IMR-90 (cell line): Measurements from ENCODE around the gene ME3. TPM values are rescaled to one million over a fixed set of nuclear protein-coding genes. Genes with fewer than 3 reads are reported as not detected.

Experiments used
- ATAC-seq: fragments of 200-7000 bp; cut with Tn5 transposase; 2 replicates; pipeline ENCODE4 v1.9.1; 2020; ENCODE audit warnings: low read depth, mild to moderate bottlenecking, moderate library complexity
- BruUV-seq: library from RNA; stranded (reverse); fragments of 400-500 nt; replicated peaks from 2 replicates; lab custom pipeline; 2021; lab: Mats Ljungman, UMichigan
- CTCF ChIA-PET: fragments of 300-600 bp; formaldehyde crosslinking; extraction: SDS; loops from one replicate; lab custom pipeline; 2021; ENCODE audit warnings: antibody characterized with exemption; lab: Yijun Ruan, JAX
- POLR2A ChIA-PET: fragments of 300-600 bp; sonication (Branson Sonifier 250); formaldehyde crosslinking; loops from one replicate; lab custom pipeline; 2022; ENCODE audit warnings: antibody characterized with exemption; ENCODE audit not compliant: unreplicated experiment; lab: Charles Lee
- DNase-seq: peaks from one replicate; pipeline ENCODE4 v3.0.0; 2013
- H2AFZ ChIP-seq: replicated peaks from 2 replicates; pipeline ENCODE3; 2013; ENCODE audit warnings: low read length, mild to moderate bottlenecking; ENCODE audit not compliant: poor library complexity
- H2AK5ac ChIP-seq: 2 replicates; pipeline ENCODE4 v1.6.1; 2013; ENCODE audit warnings: low read depth, low read length, inconsistent platforms
- H2AK9ac ChIP-seq: replicated peaks from 2 replicates; pipeline ENCODE3; 2013; ENCODE audit warnings: mild to moderate bottlenecking, low read depth, low read length, moderate library complexity; ENCODE audit not compliant: poor library complexity
- H2BK120ac ChIP-seq: 2 replicates; pipeline ENCODE4 v1.6.1; 2013; ENCODE audit warnings: low read depth, low read length, inconsistent platforms
- H2BK15ac ChIP-seq: 3 replicates; pipeline ENCODE4 v1.6.1; 2013; ENCODE audit warnings: low read depth, low read length, inconsistent platforms
- H2BK20ac ChIP-seq: 2 replicates; pipeline ENCODE4 v1.6.1; 2013; ENCODE audit warnings: low read depth, mild to moderate bottlenecking, inconsistent platforms, low read length, moderate library complexity
- H2BK5ac ChIP-seq: 2 replicates; pipeline ENCODE4 v1.6.1; 2013; ENCODE audit warnings: mild to moderate bottlenecking, low read depth, low read length, inconsistent platforms; ENCODE audit not compliant: poor library complexity, severe bottlenecking
- H3K14ac ChIP-seq: replicated peaks from 2 replicates; pipeline ENCODE4 v1.6.1; 2013; ENCODE audit warnings: low read depth, low read length, inconsistent platforms
- H3K18ac ChIP-seq: 2 replicates; pipeline ENCODE4 v1.6.1; 2013; ENCODE audit warnings: low read depth, low read length, control low read depth
- H3K23ac ChIP-seq: 2 replicates; pipeline ENCODE4 v1.6.1; 2013; ENCODE audit warnings: low read depth, low read length, inconsistent platforms
- H3K27ac ChIP-seq: 2 replicates; pipeline ENCODE4 v1.5.1; 2013; ENCODE audit warnings: mild to moderate bottlenecking, control low read depth, low read length; ENCODE audit not compliant: insufficient read depth
- H3K27me3 ChIP-seq: 2 replicates; pipeline ENCODE4 v1.6.1; 2013; ENCODE audit warnings: low read length; ENCODE audit not compliant: control insufficient read depth, insufficient read depth
- H3K36me3 ChIP-seq: 2 replicates; pipeline ENCODE4 v1.6.1; 2013; ENCODE audit warnings: low read length, mixed read lengths; ENCODE audit not compliant: control insufficient read depth, insufficient read depth
- H3K4ac ChIP-seq: 2 replicates; pipeline ENCODE4 v1.6.1; 2013; ENCODE audit warnings: low read depth, low read length, inconsistent platforms
- H3K4me1 ChIP-seq: 2 replicates; pipeline ENCODE4 v1.6.1; 2013; ENCODE audit warnings: low read length, mixed read lengths; ENCODE audit not compliant: control insufficient read depth, insufficient read depth
- H3K4me2 ChIP-seq: 2 replicates; pipeline ENCODE4 v1.6.1; 2013; ENCODE audit warnings: low read depth, mild to moderate bottlenecking, control low read depth, low read length, moderate library complexity
- H3K4me3 ChIP-seq: 2 replicates; pipeline ENCODE4 v1.5.1; 2013; ENCODE audit warnings: low read depth, mild to moderate bottlenecking, control low read depth, low read length, moderate library complexity; ENCODE audit not compliant: insufficient read depth
- H3K56ac ChIP-seq: 2 replicates; pipeline ENCODE4 v1.6.1; 2013; ENCODE audit warnings: low read length, inconsistent platforms; ENCODE audit not compliant: insufficient read depth; ENCODE audit errors: extremely low read depth
- H3K79me1 ChIP-seq, 2 experiments: 2 replicates each; pipeline ENCODE4 v1.6.1; 2013; ENCODE audit warnings: low read length in 2 of 2, inconsistent platforms in 1 of 2, low read depth in 1 of 2
- H3K9ac ChIP-seq: 2 replicates; pipeline ENCODE4 v1.6.1; 2013; ENCODE audit warnings: low read depth, low read length, control low read depth
- H3K9me1 ChIP-seq: 2 replicates; pipeline ENCODE4 v1.6.1; 2013; ENCODE audit warnings: low read length, inconsistent platforms; ENCODE audit not compliant: insufficient read depth
- H3K9me3 ChIP-seq: 2 replicates; pipeline ENCODE4 v1.6.1; 2013; ENCODE audit warnings: low read length; ENCODE audit not compliant: control insufficient read depth, insufficient read depth
- H4K20me1 ChIP-seq: 2 replicates; pipeline ENCODE4 v1.6.1; 2013; ENCODE audit warnings: low read length, inconsistent platforms; ENCODE audit not compliant: insufficient read depth
- H4K5ac ChIP-seq: 2 replicates; pipeline ENCODE4 v1.6.1; 2013; ENCODE audit warnings: mild to moderate bottlenecking, low read depth, low read length, control low read depth
- H4K8ac ChIP-seq, 2 experiments: 2 replicates each; pipeline ENCODE4 v1.6.1; 2013; ENCODE audit warnings: low read depth in 2 of 2, low read length in 2 of 2, control low read depth in 1 of 2, inconsistent platforms in 1 of 2
- H4K91ac ChIP-seq: 2 replicates; pipeline ENCODE4 v1.6.1; 2013; ENCODE audit warnings: low read depth, low read length, inconsistent platforms; ENCODE audit not compliant: insufficient read depth
- BHLHE40 ChIP-seq: fragments of 150-350 bp; IDR thresholded peaks from 2 replicates; pipeline ENCODE4 v1.6.1; 2016; ENCODE audit warnings: mild to moderate bottlenecking, low read depth, low read length
- FOS ChIP-seq: fragments of 150-350 bp; IDR thresholded peaks from 2 replicates; pipeline ENCODE4 v1.6.1; 2016; ENCODE audit warnings: low read depth, low read length
- POLR2A ChIP-seq: IDR thresholded peaks from 2 replicates; pipeline ENCODE4 v1.6.1; 2012; ENCODE audit warnings: mild to moderate bottlenecking, low read depth, low read length
- RCOR1 ChIP-seq: IDR thresholded peaks from 2 replicates; pipeline ENCODE4 v1.6.1; 2012; ENCODE audit warnings: mild to moderate bottlenecking, low read length, improper control_type of control experiment; ENCODE audit not compliant: insufficient replicate concordance
- SMC3 ChIP-seq: fragments of 150-350 bp; IDR thresholded peaks from 2 replicates; pipeline ENCODE4 v1.6.1; 2016; ENCODE audit warnings: low read depth, mild to moderate bottlenecking, antibody characterized with exemption, low read length, moderate library complexity
- WGBS, 2 experiments: methylation state at CpG; one replicate each; pipeline versions ENCODE4 v1.1.5 to v1.1.7; 2013; ENCODE audit warnings: missing lambda C conversion rate in 2 of 2; ENCODE audit not compliant: insufficient read length in 1 of 2; ENCODE audit errors: extremely low coverage in 2 of 2; 5-methylcytosine and 5-hydroxymethylcytosine counted together
- dilution Hi-C: fragments of 300-500 bp; cut with HindIII; formaldehyde crosslinking; loops from one replicate; pipeline ENCODE4 v1.14.3; 2018; ENCODE audit warnings: low sequenced_read_pairs; ENCODE audit not compliant: unreplicated experiment
- in situ Hi-C: fragments of 300-500 bp; cut with MboI; formaldehyde crosslinking; loops from 3 replicates; pipeline ENCODE4 v1.14.3; 2019; ENCODE audit warnings: low sequenced_read_pairs, inconsistent platforms, mixed read lengths
- intact Hi-C: fragments of 100-400 bp; cut with micrococcal nuclease; formaldehyde crosslinking; loops from 2 replicates; pipeline ENCODE4 v1.10.0; 2022
- polyA plus RNA-seq, 3 experiments: library from polyadenylated mRNA; depleted of rRNA; stranded (reverse); fragments of >200 nt; gene quantifications; 2 replicates each; pipeline ENCODE4 v1.2.3, GENCODE V29; 2012; ENCODE audit warnings: low replicate concordance in 1 of 3
- total RNA-seq: library from RNA; depleted of rRNA; stranded (reverse); fragments of >200 nt; gene quantifications from 2 replicates; pipeline ENCODE4 v1.2.3, GENCODE V29; 2012
- TF ChIP-seq, protein P1 (sequence below): fragments of 150-350 bp; IDR thresholded peaks from 2 replicates; pipeline ENCODE4 v1.6.1; 2016; ENCODE audit warnings: low read depth, mild to moderate bottlenecking, low read length, moderate library complexity, borderline replicate concordance
- TF ChIP-seq, protein P2 (sequence below): conservative IDR thresholded peaks from 2 replicates; pipeline ENCODE4 v1.5.1; 2012; ENCODE audit warnings: mild to moderate bottlenecking, low read depth, low read length, improper control_type of control experiment

Gene ME3
- total and polyA plus RNA-seq, 2 of the 4 experiments (the other 2 are of a cell fraction) = 7.8 to 9.0 TPM

GRCh38 chr11:86421946-86422345 lies 250.5 kb downstream of the ME3 start:
- H4K91ac ChIP-seq = no peak overlapping the region
- intact Hi-C loops = no loop called here
- no peak overlapping the region for H3K23ac ChIP-seq
- H2AK5ac ChIP-seq = no peak overlapping the region
- CTCF ChIA-PET = no interaction called here
- H4K20me1 ChIP-seq = no peaks in the 10 kb centered on the region
- H2BK120ac ChIP-seq = no peak overlapping the region
- no peak overlapping the region for H2BK5ac ChIP-seq
- BruUV-seq = no TSS peak
- H2BK15ac ChIP-seq = no peak overlapping the region
- H3K14ac ChIP-seq = no peak overlapping the region
- no peaks in the 10 kb centered on the region; the same call in 1 of the 2 replicates for H3K9me1 ChIP-seq
- no peak overlapping the region for H2BK20ac ChIP-seq
- POLR2A ChIA-PET = no interaction called here
- H4K8ac ChIP-seq = no peak overlapping the region
- no peaks in the 10 kb centered on the region for H3K36me3 ChIP-seq
- TF ChIP-seq POLR2A (no peak), BHLHE40 (no peak), RCOR1 (no peak), SMC3 (no peak), FOS (no peak)
- TF ChIP-seq, protein P1, sequence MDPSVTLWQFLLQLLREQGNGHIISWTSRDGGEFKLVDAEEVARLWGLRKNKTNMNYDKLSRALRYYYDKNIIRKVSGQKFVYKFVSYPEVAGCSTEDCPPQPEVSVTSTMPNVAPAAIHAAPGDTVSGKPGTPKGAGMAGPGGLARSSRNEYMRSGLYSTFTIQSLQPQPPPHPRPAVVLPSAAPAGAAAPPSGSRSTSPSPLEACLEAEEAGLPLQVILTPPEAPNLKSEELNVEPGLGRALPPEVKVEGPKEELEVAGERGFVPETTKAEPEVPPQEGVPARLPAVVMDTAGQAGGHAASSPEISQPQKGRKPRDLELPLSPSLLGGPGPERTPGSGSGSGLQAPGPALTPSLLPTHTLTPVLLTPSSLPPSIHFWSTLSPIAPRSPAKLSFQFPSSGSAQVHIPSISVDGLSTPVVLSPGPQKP = no peak
- TF ChIP-seq, protein P2, sequence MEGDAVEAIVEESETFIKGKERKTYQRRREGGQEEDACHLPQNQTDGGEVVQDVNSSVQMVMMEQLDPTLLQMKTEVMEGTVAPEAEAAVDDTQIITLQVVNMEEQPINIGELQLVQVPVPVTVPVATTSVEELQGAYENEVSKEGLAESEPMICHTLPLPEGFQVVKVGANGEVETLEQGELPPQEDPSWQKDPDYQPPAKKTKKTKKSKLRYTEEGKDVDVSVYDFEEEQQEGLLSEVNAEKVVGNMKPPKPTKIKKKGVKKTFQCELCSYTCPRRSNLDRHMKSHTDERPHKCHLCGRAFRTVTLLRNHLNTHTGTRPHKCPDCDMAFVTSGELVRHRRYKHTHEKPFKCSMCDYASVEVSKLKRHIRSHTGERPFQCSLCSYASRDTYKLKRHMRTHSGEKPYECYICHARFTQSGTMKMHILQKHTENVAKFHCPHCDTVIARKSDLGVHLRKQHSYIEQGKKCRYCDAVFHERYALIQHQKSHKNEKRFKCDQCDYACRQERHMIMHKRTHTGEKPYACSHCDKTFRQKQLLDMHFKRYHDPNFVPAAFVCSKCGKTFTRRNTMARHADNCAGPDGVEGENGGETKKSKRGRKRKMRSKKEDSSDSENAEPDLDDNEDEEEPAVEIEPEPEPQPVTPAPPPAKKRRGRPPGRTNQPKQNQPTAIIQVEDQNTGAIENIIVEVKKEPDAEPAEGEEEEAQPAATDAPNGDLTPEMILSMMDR = no peak
- H3K4me3 ChIP-seq = no peak overlapping the region
- H3K4ac ChIP-seq = no peak overlapping the region
- H3K27ac ChIP-seq = no peak overlapping the region
- H3K18ac ChIP-seq = no peak overlapping the region
- H2AK9ac ChIP-seq = peak overlapping the region; percentile 55
- H4K5ac ChIP-seq = no peak overlapping the region
- no peaks in the 10 kb centered on the region for H3K27me3 ChIP-seq
- no peak overlapping the region for H2AFZ ChIP-seq
- no peak for ATAC-seq
- no peak overlapping the region for H3K56ac ChIP-seq
- peaks cover 2% of the 10 kb centered on the region; the same call in 1 of the 2 replicates for H3K4me1 ChIP-seq
- no peak overlapping the region for H3K4me2 ChIP-seq
- no peak overlapping the region for H3K9ac ChIP-seq
- DNase-seq = no peak
- H3K9me3 ChIP-seq = no peaks in the 10 kb centered on the region
- in situ Hi-C loops = no loop called here
- WGBS, 2 experiments = 100% methylated on average over 1 of the region's 4 CpGs; no CpG with 5 or more reads in 1 of the 2 experiments
- H3K79me1 ChIP-seq = no peaks in the 10 kb centered on the region
- dilution Hi-C loops = no loop called here
